ENCODE results near the gene PTPRT.

DNA sequence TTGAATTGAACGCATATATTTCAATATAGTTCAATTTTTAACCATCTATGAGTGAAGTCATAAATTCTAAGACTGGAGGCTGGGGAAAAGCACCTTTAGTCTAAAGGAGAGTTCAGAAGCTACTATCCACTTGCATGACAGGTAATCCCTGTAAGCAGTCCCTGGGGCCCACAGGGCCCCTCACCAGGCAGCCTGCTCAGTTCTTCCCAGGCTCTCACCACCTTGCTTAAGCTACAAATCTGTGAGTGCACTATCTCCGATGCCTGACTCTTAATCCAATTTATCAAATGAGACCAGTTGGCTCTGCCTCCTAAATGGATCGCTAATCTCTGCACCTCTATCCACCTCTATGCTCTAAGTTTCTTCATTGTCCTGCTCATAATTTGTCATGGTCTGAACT lies 413.8 kb downstream of the PTPRT start:
- TF ChIP-seq, protein P1, sequence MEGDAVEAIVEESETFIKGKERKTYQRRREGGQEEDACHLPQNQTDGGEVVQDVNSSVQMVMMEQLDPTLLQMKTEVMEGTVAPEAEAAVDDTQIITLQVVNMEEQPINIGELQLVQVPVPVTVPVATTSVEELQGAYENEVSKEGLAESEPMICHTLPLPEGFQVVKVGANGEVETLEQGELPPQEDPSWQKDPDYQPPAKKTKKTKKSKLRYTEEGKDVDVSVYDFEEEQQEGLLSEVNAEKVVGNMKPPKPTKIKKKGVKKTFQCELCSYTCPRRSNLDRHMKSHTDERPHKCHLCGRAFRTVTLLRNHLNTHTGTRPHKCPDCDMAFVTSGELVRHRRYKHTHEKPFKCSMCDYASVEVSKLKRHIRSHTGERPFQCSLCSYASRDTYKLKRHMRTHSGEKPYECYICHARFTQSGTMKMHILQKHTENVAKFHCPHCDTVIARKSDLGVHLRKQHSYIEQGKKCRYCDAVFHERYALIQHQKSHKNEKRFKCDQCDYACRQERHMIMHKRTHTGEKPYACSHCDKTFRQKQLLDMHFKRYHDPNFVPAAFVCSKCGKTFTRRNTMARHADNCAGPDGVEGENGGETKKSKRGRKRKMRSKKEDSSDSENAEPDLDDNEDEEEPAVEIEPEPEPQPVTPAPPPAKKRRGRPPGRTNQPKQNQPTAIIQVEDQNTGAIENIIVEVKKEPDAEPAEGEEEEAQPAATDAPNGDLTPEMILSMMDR (IDR thresholded peaks at IDR 0.05): no peak
- no peak for TF ChIP-seq POLR2AphosphoS5 (IDR thresholded peaks at IDR 0.05; ENCODE audit: low read depth, low read length)
- TF ChIP-seq, protein P2, sequence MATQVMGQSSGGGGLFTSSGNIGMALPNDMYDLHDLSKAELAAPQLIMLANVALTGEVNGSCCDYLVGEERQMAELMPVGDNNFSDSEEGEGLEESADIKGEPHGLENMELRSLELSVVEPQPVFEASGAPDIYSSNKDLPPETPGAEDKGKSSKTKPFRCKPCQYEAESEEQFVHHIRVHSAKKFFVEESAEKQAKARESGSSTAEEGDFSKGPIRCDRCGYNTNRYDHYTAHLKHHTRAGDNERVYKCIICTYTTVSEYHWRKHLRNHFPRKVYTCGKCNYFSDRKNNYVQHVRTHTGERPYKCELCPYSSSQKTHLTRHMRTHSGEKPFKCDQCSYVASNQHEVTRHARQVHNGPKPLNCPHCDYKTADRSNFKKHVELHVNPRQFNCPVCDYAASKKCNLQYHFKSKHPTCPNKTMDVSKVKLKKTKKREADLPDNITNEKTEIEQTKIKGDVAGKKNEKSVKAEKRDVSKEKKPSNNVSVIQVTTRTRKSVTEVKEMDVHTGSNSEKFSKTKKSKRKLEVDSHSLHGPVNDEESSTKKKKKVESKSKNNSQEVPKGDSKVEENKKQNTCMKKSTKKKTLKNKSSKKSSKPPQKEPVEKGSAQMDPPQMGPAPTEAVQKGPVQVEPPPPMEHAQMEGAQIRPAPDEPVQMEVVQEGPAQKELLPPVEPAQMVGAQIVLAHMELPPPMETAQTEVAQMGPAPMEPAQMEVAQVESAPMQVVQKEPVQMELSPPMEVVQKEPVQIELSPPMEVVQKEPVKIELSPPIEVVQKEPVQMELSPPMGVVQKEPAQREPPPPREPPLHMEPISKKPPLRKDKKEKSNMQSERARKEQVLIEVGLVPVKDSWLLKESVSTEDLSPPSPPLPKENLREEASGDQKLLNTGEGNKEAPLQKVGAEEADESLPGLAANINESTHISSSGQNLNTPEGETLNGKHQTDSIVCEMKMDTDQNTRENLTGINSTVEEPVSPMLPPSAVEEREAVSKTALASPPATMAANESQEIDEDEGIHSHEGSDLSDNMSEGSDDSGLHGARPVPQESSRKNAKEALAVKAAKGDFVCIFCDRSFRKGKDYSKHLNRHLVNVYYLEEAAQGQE (IDR thresholded peaks at IDR 0.05; ENCODE audit: insufficient read depth in 1 of 2, low read depth in 2 of 2, low read length in 1 of 2): no peak
- TF ChIP-seq TCF7L2 (IDR thresholded peaks at IDR 0.05; ENCODE audit: low read depth, low read length): no peak

Data from Panc1 (cell line).